Common myeloid progenitor, CD34-positive (primary cell): Measurements from ENCODE around the gene ERC2.

Experiments used
- CTCF ChIA-PET: fragments of 350-600 bp; sonication (Branson Sonifier 250); formaldehyde crosslinking; loops from one replicate; lab custom pipeline; 2021; ENCODE audit warnings: antibody characterized with exemption; lab: Charles Lee
- POLR2A ChIA-PET: fragments of 350-600 bp; sonication (Branson Sonifier 250); formaldehyde crosslinking; loops from one replicate; lab custom pipeline; 2021; ENCODE audit warnings: antibody characterized with exemption; lab: Charles Lee
- DNase-seq, 3 donors: peaks; one replicate each; pipeline versions ENCODE4 v3.0.0 to v3.0.0-alpha.2; 2013
- H3K27ac ChIP-seq, 2 experiments: 1 replicate in 1 of 2; 2 replicates in 1 of 2; pipeline ENCODE4 v1.7.0; 2013; ENCODE audit warnings: inconsistent platforms in 2 of 2, low read length in 2 of 2, mild to moderate bottlenecking in 2 of 2, low read depth in 1 of 2, moderate library complexity in 1 of 2; ENCODE audit not compliant: severe bottlenecking in 2 of 2, insufficient read depth in 1 of 2, poor library complexity in 1 of 2
- H3K27me3 ChIP-seq, 5 experiments: replicated peaks in 2 of 5; 1 replicate in 3 of 5; 2 replicates in 2 of 5; pipeline versions ENCODE4 v1.6.1 to v1.7.0; 2013; ENCODE audit warnings: low read length in 4 of 5, mild to moderate bottlenecking in 2 of 5, moderate library complexity in 2 of 5, inconsistent platforms in 1 of 5; ENCODE audit not compliant: insufficient read depth in 5 of 5, control insufficient read depth in 4 of 5
- H3K36me3 ChIP-seq, 4 experiments: 1 replicate in 2 of 4; 2 replicates in 2 of 4; pipeline versions ENCODE4 v1.6.1 to v1.7.0; 2013; ENCODE audit warnings: low read length in 3 of 4, control low read depth in 1 of 4, mild to moderate bottlenecking in 1 of 4; ENCODE audit not compliant: control insufficient read depth in 4 of 4, insufficient read depth in 4 of 4
- H3K4me1 ChIP-seq, 4 experiments: 1 replicate in 3 of 4; 2 replicates in 1 of 4; pipeline versions ENCODE4 v1.6.1 to v1.7.1; 2013; ENCODE audit warnings: low read length in 3 of 4, mild to moderate bottlenecking in 3 of 4, control low read depth in 1 of 4, inconsistent platforms in 1 of 4, moderate library complexity in 1 of 4; ENCODE audit not compliant: control insufficient read depth in 4 of 4, insufficient read depth in 4 of 4; ENCODE audit errors: control extremely low read depth in 1 of 4
- H3K4me3 ChIP-seq, 7 experiments: 1 replicate in 4 of 7; 2 replicates in 3 of 7; pipeline versions ENCODE4 v1.5.1 to v1.7.0; 2013; ENCODE audit warnings: mild to moderate bottlenecking in 7 of 7, low read length in 6 of 7, moderate library complexity in 6 of 7, inconsistent platforms in 2 of 7, low read depth in 2 of 7, control low read depth in 1 of 7; ENCODE audit not compliant: insufficient read depth in 4 of 7, control insufficient read depth in 1 of 7; ENCODE audit errors: extremely low read depth in 1 of 7
- H3K9me3 ChIP-seq, 5 experiments: 1 replicate in 4 of 5; 2 replicates in 1 of 5; pipeline versions ENCODE4 v1.6.1 to v1.7.1; 2013; ENCODE audit warnings: low read length in 4 of 5, mild to moderate bottlenecking in 2 of 5, inconsistent platforms in 1 of 5, low read depth in 1 of 5, moderate library complexity in 1 of 5; ENCODE audit not compliant: control insufficient read depth in 4 of 5, insufficient read depth in 2 of 5; ENCODE audit errors: control extremely low read depth in 1 of 5
- WGBS: methylation state at CpG from one replicate; pipeline ENCODE4 v1.1.5; 2013; ENCODE audit not compliant: insufficient coverage; 5-methylcytosine and 5-hydroxymethylcytosine counted together

The ERC2 gene

DNA sequence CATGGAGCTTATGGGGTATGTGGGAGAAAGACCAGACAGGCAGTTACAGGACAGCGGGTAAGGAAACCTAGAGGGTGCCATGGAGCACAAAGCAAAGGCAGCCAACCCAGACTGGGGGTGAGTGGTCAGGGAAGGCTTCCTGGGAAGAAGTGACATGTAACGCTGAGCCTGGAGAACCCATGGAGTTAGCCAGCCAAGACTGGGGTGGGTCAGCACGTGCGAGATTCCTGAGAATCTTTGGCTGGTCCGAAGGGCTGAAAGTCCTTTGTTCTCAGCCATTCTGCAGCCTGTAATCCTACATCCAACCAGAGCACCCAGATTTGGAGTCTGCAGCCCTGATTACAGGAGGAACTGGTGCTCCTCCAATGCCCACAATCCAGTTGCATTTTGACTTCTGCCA, 861.1 kb downstream of the ERC2 start:
- no peak overlapping the region for H3K4me3 ChIP-seq
- POLR2A ChIA-PET, result no interaction called here

DNA sequence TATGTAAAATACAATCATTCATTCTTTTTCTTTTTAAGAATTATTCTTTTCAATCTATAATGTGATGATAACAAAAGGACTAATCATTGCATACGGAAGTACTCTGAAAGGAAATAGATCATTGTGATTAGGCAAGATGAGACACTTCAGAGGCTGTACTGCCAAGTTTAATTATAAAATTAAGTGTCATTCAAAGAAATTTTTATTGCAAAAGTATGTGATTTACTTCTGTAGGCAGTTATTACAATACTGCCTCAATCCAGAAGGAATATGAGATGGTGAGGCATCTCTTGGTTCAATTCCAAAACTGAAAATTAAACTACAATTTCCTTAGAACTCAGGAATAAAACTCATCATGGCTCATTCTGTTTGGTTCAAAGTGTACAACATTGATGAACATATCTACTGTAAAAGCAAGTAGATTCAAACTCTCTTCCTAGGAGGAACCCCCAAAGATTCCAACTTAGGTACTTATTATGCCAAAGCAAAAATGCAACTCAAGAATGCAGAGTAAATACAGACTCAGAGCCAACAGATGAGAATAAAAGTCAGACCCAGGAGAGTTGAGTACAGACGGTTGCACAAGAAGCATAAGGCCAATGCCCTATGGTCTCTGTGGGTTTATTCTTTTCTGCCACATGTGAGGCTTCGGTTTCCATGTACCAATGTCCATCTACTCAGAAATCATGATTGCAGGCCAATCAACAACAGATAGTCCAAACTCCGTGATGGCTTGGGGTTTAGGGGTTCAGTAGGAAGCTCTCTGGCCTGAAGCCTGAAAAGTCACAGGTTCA, 862.6 kb downstream of the ERC2 start:
- Histone ChIP-seq H3K36me3 (no peaks in the 10 kb centered on the region), H3K4me3 (no peak overlapping the region), H3K27ac (no peak overlapping the region), H3K27me3 (no peaks in the 10 kb centered on the region), H3K9me3 (no peaks in the 10 kb centered on the region), H3K4me1 (peaks cover 0 to 14% (median 11%) of the 10 kb centered on the region in 4 experiments)
- no peak for DNase-seq
- CTCF ChIA-PET, result no interaction called here
- 100% methylated on average over 2 of the region's 4 CpGs for WGBS
- POLR2A ChIA-PET, result no interaction called here

More for the DNA sequence above, 861.1 kb downstream of the ERC2 start:
- CTCF ChIA-PET, result no interaction called here
- Histone ChIP-seq H3K9me3 (no peaks in the 10 kb centered on the region), H3K27ac (no peak overlapping the region), H3K27me3 (no peaks in the 10 kb centered on the region), H3K36me3 (no peaks in the 10 kb centered on the region), H3K4me1 (no peaks in the 10 kb centered on the region)
- 92% methylated on average over 5 of the region's 5 CpGs for WGBS
- DNase-seq, result no peak

DNA sequence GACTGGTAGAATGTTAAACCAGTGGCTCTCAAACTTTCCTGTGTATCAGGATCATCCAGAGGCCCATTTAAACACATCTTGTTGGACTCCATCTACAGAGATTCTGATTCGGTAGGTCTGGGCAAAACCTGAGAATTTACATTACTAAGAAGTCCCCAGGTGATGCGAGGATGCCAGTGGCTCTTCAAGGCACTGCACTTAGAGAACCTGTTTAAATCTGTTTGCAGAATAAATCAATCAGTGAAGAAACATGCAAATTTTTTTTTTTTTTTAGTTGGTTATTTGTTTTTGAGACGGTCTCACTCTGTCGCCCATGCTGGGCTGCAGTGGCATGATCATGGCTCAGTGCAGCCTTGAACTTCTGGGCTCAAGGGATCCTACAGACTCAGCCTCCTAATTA, 863.4 kb downstream of the ERC2 start:
- Histone ChIP-seq H3K27me3 (no peaks in the 10 kb centered on the region), H3K4me3 (no peak overlapping the region), H3K27ac (no peak overlapping the region), H3K9me3 (no peaks in the 10 kb centered on the region), H3K4me1 (peaks cover 0 to 16% (median 11%) of the 10 kb centered on the region in 4 experiments), H3K36me3 (no peaks in the 10 kb centered on the region)
- ChIA-PET CTCF (no interaction called here), POLR2A (no interaction called here)
- WGBS, result 100% methylated on average over 2 of the region's 4 CpGs
- DNase-seq, result no peak

DNA sequence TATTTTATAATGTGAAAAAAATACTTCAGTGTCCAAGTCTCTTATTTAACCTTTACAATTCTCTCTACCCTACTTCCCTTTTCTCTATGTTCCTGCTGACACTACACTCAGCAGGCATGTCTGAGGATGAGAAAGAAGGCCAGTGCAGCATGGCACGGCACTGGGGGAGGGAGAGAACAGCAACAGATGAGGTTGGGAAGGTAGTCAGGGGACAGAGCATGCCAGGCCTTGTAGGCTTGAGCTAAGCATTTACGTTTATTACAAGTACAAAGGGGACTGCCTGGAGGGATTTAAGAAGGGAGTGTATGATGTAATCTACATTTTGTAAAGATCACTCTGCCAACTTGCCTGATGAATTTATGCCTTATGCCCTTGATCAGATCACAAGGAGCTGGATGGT, 863.9 kb downstream of the ERC2 start:
- peak in 1 of 3 donors; percentile 23 for DNase-seq
- POLR2A ChIA-PET, result no interaction called here
- no peaks in the 10 kb centered on the region for H3K36me3 ChIP-seq
- no peaks in the 10 kb centered on the region for H3K9me3 ChIP-seq
- no peak overlapping the region for H3K4me3 ChIP-seq
- H3K4me1 ChIP-seq, result peaks cover 0 to 16% (median 11%) of the 10 kb centered on the region in 4 experiments
- WGBS, result 67% methylated on average over 2 of the region's 2 CpGs
- no peaks in the 10 kb centered on the region for H3K27me3 ChIP-seq
- no peak overlapping the region for H3K27ac ChIP-seq
- CTCF ChIA-PET, result no interaction called here

DNA sequence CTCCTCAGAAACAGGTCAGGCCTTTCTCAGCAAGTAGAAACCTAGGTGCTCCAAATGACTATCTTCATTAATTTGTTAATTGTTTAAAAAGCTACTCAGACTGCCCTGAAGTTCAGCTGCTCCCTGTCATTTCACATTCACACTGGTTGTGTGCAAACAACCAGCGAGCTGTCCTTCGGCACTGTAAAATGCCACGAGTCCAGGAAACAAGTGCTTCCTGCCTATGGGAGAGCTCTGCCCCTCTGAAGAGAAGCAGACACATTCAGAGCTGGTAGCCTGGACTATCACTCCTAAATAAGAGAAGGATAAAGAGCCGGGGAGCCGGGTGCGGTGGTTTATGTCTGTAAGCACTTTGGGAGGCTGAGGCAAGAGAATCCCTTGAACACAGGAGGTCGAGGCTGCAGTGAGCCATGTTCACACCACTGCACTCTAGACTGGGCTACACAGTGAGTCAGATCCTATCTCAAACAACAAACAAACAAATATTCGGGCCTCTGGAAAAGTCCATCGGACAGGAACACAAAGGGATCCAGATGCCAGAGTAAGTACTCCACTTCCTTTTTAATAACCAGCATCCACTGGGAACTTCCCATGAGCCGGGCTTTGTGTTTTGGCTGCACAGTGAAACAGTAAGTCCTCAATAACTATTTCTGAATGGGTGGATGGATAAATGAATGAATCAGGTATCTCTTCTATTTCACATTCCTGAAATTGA, 866.7 kb downstream of the ERC2 start:
- Histone ChIP-seq H3K9me3 (no peaks in the 10 kb centered on the region), H3K4me1 (peaks cover 0 to 16% (median 11%) of the 10 kb centered on the region in 4 experiments), H3K36me3 (no peaks in the 10 kb centered on the region), H3K27me3 (no peaks in the 10 kb centered on the region), H3K27ac (no peak overlapping the region), H3K4me3 (no peak overlapping the region)
- DNase-seq, result peak in 2 of 3 donors; percentile 61 to 75
- ChIA-PET CTCF (no interaction called here), POLR2A (no interaction called here)
- 0% methylated on average over 6 of the region's 10 CpGs for WGBS

- ChIA-PET POLR2A (no interaction called here), CTCF (no interaction called here)
- Histone ChIP-seq H3K4me3 (no peak overlapping the region), H3K27ac (no peak overlapping the region), H3K9me3 (no peaks in the 10 kb centered on the region), H3K4me1 (peaks cover 0 to 16% (median 11%) of the 10 kb centered on the region in 4 experiments), H3K27me3 (no peaks in the 10 kb centered on the region), H3K36me3 (no peaks in the 10 kb centered on the region)
- 100% methylated on average over 2 of the region's 2 CpGs for WGBS
- DNase-seq, result no peak
These were observed 870.0 kb downstream of the ERC2 start for GRCh38 chr3:55598224-55598623.

GRCh38 chr3:55597641-55598040, 870.6 kb downstream of the ERC2 start:
- Histone ChIP-seq H3K4me1 (peaks cover 0 to 16% (median 11%) of the 10 kb centered on the region in 4 experiments), H3K27me3 (no peaks in the 10 kb centered on the region), H3K36me3 (no peaks in the 10 kb centered on the region), H3K4me3 (no peak overlapping the region), H3K27ac (no peak overlapping the region), H3K9me3 (no peaks in the 10 kb centered on the region)
- ChIA-PET CTCF (no interaction called here), POLR2A (no interaction called here)
- no peak for DNase-seq
- 100% methylated on average over 4 of the region's 4 CpGs for WGBS
